ENCODE results near the gene CLDN12.
"Not testable (repeated sequence)": the region's sequence is repeated elsewhere in the genome, so short reads cannot be mapped to it uniquely, and the experiment has no call there.

The CLDN12 gene

DNA sequence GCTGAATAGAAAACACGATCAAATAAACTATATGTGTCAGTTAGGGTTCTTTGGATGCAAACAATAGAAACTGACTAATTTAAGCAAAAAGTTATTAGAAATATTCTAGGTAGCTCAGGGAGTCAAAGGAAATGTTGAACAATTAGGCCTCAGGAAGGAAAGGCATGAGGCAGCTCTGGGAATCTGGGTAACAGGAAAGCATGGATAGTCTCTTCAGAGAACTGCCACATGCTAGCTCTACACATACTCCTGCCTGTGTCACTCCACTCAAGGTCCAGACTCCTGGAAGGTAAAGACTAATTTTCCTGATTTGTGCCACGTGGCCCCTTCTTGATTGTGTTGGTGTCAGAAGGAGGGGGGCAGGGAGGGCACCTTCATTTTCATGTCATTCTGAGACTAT lies 42.4 kb downstream of the CLDN12 start:
- DNase-seq = no peak

GRCh38 chr7:90446137-90446899 lies 43.1 kb downstream of the CLDN12 start:
- DNase-seq = no peak

GRCh38 chr7:90453259-90453891 lies 50.1 kb downstream of the CLDN12 start:
- DNase-seq = no peak

GRCh38 chr7:90453931-90454330 lies 50.7 kb downstream of the CLDN12 start:
- DNase-seq = no peak

GRCh38 chr7:90455163-90456030 lies 52.1 kb downstream of the CLDN12 start:
- no peak for DNase-seq

DNA sequence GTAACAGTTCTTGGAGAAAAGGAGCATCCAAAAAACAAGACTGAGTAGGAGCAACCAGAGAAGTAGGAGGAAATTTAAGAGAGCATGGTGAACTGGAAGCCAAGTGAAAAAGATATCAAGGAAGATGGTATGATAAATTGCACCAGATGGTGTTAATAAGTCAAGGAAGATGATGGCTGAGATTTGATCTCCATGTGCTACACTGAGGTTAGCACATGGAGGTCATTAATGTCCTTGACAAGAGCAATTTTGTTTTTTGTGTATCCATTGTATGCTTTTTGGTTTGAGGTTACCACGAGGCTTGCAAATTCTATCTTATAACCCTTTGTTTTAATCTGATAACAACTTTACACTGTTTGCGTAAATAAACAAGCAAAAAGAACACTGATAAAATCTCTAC lies 54.8 kb downstream of the CLDN12 start:
- DNase-seq = no peak

- no peak for DNase-seq
These were observed 56.6 kb downstream of the CLDN12 start for GRCh38 chr7:90459888-90460287.

DNA sequence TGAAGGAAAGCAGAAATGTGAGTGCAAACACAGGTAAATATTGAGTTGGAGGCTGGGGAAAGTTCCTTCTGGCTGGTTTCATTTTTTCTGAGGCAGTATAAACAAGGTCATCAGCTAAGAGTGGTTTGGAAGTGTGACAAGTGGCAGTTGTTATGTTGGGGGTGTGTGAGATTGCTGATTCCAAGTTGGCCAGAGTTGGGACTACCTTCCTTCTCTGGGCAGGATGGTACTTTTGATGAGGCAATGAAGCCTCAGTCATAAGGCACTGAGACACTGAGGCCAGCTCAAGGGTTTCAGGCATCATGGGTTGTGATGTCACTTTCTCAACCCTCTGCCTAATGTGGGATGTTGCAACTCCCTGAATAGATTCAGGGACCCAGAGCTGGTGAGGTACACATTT lies 58.0 kb downstream of the CLDN12 start:
- DNase-seq = no peak

GRCh38 chr7:90463151-90463628 lies 59.9 kb downstream of the CLDN12 start:
- DNase-seq = not testable (repeated sequence)
